ENCODE data around the gene CREG1.

CREG1 gene

DNA sequence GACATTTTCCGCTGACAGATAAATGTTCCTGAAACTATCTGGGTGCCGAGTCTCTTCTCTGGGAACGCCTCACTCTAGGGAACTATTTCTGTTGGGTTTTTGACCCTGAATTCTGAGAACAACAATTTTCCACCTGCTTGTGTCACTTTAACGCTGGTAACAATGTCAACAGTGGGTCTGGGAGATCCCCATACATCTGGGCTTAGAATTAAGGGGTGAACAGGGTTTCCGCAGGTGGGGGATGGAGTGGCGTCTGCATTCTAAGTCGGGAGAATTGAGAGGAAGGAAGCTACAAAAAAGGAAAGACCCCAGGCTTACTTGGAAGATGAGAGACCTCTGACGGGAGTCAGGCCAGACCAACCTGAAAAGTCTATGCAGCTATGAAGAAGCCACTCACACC, 44.0 kb downstream of the CREG1 start:
- no peak for DNase-seq (ENCODE audit: low read depth in 1 of 2, low spot score in 1 of 2)

DNA sequence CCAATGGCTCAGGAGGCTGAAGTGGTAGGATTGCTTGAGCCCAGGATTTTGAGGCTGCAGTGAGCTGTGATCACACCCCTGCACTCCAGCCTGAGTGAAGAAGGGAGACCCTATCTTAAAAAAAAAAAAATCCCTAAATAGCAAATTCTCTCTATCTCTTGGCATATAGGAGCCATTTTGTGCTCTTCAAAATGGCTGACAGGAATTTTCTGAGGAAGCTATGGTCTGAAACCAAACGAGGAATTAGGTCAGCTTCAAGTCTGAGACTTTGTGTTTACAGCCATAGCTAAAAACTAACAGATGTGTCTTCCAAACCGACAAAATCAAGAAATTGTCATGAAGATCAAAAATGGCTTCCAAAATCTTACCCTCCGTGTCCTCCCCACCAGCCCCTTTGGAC, 45.8 kb downstream of the CREG1 start:
- no peak for DNase-seq (ENCODE audit: low read depth in 1 of 2, low spot score in 1 of 2)

DNA sequence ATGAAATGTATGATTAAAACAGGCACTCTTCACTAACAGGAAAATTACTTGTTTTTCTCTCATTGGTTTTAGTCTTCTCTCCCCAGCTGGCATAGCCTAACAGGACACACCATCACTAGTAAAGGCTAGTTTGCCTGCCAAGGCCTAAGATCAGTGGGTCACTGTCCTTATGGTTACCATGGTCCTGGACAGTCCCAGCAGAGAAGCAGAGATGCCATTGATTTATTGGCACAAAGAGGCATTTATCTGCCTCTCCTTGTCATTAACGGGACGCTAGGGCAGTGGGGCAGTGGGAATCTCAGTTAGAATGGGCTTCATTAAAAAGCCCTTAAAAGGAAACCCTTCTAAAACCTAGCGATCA, 49.1 kb downstream of the CREG1 start:
- DNase-seq (ENCODE audit: low read depth in 1 of 2, low spot score in 1 of 2), result no peak

DNA sequence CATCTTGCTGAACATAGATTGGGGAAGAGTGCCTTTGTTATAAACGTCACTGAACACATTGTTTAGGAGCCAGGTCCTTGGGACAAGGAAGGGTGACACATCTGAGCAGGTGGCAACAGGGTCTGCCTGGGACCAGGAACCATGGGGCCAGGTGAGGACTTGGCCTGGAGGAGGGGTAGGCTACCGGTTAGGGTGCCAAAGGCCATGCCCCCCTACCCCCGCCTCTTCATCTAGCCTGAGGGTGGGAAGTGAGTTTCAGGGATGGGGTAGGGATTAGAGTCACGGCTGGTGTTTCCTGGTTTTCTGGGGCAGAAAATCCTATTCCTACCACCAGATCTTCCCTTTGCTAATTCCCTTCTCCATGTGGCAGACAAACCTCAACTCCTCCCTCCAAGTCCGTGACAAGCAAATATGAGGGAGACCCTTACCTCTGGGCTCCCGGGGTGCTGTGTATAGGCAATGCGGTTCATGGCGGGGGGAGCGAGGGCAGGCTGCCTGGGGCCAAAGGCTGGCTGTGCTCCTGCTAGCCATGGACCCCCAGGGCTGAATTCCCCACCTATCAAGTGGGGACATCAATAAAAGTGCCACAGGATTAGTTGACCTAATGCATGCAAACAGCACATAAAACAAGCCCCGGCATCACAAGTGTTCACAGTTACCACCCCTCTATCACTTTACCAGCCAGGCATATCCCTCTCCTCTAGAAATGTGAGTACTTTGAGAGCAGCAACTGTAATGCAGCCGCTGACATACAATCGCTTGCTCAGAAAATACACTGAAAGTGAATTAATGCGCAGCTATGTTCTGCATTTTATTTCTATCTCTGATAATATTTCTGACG, 49.7 kb downstream of the CREG1 start:
- no peak for DNase-seq (ENCODE audit: low read depth in 1 of 2, low spot score in 1 of 2)

DNA sequence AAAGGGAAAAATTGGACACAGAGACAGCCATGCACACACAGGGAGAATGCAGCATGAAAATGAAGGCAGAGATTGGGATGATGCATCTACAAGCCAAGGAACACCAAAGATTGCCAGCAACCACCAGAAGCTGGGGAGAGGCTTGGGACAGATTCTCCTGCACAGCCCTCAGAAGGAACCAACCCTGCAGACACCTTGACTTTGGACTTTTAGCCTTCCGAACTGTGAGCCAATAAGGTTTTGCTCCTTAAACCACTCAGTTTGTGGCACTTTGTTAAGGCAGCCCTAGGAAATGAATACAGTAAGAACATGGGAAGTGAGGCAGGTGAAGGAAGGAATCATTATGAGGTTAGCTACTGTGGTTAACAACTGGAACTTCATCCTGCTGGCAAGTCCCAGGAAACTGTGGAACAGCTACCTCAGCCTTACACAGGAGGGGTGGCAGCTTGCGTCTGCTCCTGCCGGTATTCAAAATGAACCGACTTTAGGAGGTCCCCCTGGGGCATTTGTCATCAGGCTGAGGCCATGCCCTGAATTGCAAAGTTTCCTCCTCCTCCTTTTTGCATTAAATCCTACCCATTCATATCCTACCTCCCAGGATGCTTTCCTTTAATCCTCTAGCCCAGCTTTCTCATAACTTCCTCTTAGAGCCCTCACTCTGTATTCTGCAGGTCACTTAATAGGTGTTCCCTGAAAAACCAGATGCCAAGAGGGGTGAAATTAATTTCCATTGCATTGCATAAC, 50.7 kb downstream of the CREG1 start:
- DNase-seq (ENCODE audit: low read depth in 1 of 2, low spot score in 1 of 2), result no peak

DNA sequence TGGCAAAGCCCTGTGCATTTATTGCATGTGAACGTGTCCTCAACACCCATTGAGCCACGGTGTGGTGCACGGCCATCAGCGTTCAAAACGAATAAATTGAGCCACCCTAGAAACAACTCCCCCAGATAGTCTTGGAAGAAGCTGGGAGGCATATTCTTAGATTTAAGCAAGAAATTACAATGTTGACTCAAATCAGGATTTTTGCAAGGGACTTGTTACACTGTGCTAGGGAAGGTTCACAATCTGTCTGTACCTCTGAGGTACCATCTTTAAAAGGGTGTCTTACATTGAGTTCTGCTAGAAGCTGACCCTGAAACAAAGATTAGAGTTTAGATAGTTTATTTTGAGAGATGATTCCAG, 51.4 kb downstream of the CREG1 start:
- DNase-seq (ENCODE audit: low read depth in 1 of 2, low spot score in 1 of 2), result no peak

DNA sequence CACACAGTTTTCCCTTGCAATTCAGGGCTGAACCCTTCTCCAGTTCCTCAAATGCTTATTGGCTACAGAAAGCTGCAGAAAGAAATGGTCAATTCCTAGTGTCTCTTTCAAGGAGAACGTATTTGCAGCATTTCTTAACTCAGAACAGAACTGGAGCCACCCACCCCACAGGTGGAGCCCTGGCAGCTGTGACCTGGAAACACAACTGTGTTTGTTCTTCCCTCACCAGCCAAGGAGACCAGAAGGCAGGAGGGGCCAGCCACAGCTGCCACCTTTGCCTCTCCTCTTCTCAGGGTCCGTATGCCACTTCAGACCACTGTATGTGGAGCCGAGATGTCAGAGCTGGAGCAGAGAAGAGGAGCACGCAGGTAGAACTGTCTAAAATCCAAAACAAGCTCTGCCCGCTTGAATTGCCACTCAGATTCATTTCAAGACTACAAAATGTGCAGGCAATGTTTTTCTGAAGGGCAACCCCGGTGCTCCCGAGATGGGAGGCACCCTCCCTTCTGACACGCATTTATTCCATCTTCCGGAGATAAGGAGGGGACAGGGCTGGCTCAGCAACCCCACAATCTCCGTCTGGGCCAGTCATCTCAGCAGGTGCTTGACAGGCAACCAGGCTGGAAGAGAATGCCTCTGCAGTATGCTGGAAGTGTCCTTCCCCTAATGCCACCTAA, 51.9 kb downstream of the CREG1 start:
- peak in 1 of 2 donors; percentile 59 for DNase-seq (ENCODE audit: low read depth in 1 of 2, low spot score in 1 of 2)

DNA sequence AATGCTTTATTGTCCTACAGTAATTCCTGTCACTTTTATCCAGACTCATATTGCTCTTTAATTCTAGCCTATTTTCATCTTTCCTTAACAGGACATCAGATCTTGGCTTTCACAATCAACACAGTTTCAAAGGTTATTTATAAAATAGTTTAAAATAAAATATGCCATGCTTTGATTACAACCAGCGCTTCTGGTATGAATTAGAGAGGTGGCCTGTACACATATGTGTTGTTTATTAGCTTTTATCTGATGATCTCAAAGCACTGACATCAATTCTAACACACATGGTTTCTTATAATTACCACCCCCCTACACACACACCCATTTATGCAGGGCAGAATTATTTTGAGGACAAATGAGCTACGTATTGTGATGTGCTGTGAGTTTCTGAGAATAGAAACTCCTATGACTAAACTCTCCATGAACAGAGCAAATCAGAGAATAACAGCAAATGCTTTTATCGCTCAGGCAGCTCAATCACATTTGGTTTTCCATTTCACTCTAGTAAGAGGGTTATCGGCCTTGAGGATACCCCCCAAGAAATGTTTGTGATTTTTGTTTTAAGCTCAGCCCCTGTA, 53.2 kb downstream of the CREG1 start:
- DNase-seq (ENCODE audit: low read depth in 1 of 2, low spot score in 1 of 2), result no peak

DNA sequence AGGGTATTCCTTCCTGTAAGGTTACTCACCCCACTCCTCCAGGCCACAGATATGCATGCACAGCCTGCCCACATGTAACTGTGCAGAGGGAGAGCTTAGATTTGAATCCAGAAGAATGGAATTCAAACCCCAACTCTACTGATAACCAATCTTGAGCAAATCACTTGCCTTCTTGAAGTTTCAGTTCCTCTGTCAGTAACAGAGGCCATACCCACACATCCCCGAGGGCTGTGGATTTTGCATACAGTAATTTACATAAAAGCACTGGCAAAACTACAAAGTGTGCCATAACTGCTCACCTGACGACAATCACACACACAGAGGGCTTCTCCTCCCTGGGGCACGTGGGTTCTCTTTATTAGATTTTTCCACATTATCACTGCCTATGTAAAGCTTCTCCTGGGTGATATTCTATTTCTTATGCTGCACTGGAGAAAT, 53.9 kb downstream of the CREG1 start:
- DNase-seq (ENCODE audit: low read depth in 1 of 2, low spot score in 1 of 2), result no peak

DNA sequence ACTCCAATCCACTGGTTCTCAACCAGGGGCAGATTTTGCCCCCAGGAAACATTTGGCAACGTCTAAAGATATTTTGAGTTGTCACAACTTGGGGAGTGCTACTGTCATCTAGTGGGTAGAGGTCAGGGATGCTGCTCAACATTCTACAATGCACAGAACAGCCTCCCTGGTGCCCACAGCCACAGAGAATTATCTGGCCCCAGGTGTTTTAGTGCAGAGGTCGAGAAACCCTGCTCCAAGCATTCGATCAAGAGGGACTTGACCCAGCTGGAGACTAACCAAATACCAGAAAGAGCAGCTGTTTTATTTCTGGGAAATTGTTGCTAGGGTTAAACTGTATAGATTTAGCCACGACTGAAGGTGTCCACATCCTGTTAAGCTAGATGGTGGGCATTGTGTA, 54.5 kb downstream of the CREG1 start:
- DNase-seq (ENCODE audit: low read depth in 1 of 2, low spot score in 1 of 2), result no peak

DNA sequence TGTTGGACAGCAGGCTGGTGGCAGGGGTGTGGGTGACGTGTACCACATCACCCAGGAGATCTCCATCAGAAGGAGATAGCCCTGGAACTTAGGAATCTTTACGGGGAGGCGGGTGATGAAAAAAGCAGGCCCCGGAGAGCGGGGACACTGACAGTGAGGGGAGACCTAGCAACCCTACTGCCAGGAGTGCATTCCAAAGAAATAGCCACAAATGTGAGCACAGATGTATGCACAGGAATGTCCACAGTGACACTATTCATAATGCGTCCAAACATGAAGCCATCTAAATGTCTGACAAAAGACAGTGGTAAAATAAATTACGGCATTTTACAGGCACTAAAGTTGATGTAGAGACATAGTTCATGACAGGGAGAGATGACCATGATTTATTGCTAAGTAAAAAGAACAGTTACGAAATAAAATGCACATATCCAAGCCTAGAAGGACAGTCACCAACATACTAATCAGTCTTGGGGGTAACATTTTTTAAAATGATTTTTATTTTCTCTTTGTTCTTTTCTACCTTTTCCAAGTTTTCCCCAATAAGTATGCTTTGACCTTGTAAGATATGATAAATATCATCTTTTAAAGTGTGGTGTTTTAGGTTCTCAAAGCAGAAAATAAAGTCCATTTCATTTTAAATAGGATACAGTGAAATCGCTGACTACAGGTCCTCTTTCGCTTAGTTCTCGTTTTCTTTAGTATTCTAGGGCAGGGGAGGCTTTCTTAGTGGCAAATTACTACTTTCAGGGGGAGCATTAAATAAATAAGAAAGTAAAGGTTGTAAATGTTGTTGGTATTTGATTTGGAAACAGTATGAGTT, 56.6 kb downstream of the CREG1 start:
- no peak for DNase-seq (ENCODE audit: low read depth in 1 of 2, low spot score in 1 of 2)

DNA sequence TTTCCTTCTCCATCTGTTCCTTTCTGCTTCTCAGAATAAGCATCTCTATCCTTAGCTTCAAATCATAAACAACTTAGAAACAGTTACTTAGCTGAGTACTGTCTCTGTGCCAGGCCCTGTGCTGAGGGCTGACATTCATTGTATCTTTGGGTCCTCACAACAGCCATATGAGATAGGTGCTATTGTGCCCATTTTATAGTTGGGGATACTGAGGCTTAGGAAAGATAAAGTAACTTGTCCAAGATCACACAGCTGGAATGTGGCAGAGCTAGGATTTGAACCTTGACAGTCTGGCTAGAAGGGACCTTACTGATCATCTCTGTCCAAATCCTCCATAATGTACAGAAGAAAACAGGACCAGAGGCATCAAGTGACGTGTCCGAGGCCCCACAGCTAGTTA, 60.2 kb downstream of the CREG1 start:
- no peak for DNase-seq (ENCODE audit: low read depth in 1 of 2, low spot score in 1 of 2)

DNA sequence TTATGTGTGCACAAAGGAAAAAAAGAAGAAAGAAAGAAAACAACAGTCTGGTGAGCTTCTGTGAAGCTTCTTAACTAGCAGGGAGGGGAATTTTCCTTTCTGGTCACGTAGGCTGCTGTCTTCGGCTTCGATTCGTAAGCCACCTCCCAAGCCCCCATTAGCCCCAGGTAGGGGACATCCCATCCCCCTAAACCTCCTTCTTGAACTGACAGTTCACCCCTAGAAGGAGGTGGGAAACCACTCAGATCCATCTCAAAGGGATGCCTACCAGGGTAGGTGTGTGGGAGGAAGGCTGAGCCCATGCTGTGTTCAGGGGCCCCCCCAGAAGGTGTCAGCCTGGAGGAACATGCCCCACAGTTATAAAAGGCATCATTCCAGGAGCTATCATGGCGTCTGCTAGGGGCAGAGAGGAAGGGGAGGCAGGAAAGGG, 61.1 kb downstream of the CREG1 start:
- DNase-seq (ENCODE audit: low read depth in 1 of 2, low spot score in 1 of 2), result no peak

DNA sequence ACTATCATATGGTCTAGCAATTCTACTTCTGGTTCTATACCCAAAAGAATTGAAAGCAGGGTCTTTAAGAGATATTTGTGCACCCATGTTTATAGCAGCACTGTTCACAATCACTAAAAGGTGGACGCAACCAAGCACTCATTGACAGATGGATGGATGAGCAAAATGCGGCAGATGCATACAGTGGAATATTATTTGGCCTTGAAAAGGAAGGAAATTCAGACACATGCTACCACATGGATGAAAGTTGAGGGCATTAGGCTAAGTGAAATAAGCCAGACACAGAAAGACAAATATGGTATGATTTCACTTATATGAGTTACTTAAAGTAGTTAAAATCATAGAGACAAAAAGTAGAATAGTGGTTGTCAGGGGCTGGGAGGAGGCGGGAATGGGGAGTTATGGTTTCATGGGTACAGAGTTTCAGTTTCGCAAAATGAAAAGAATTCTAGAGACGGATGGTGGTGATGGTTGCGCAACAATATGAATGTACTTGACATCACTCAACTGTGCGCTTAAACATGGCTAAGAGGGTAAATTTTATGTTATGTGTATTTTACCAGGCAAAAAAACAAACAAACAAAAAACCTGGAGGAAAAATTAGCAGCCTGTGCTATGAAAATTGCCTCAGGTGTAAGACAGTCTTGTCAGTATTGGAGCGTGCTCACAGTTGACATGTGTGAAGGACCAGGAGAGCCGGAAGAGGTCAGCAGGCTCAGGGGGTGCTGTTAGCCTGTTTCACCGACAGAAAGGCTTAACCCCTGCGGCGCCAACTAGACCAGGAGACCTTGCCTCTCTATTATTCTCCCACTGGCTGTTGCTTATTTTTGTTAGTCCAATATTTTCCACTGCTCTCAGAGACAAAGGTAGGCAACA, 61.7 kb downstream of the CREG1 start:
- DNase-seq (ENCODE audit: low read depth in 1 of 2, low spot score in 1 of 2), result no peak

All from activated CD4-positive, alpha-beta T cell treated with anti-CD3 and anti-CD28 coated beads, Interleukin-2, amount 50 U/mL, for 24 hours (primary cell).